HPDE6-E6E7 (cell line): Measurements from ENCODE around the gene RNPC3.
"Not testable (repeated sequence)": the region's sequence is repeated elsewhere in the genome, so short reads cannot be mapped to it uniquely, and the experiment has no call there.

Experiments used
- DNase-seq: peaks from one replicate; pipeline ENCODE4 v3.0.0; 2011; ENCODE audit warnings: missing footprints; ENCODE audit errors: extremely low spot score

RNPC3 gene

GRCh38 chr1:103560427-103560826, 34.9 kb downstream of the RNPC3 start:
- DNase-seq, result no peak

GRCh38 chr1:103561124-103561523, 35.6 kb downstream of the RNPC3 start:
- DNase-seq, result not testable (repeated sequence)

- DNase-seq, result no peak
These were observed 36.3 kb downstream of the RNPC3 start for GRCh38 chr1:103561643-103562395.

- DNase-seq, result no peak
These were observed 37.6 kb downstream of the RNPC3 start for GRCh38 chr1:103563056-103563455.

- DNase-seq, result no peak
These were observed 44.0 kb downstream of the RNPC3 start for GRCh38 chr1:103569493-103569892.

GRCh38 chr1:103571289-103571688, 45.8 kb downstream of the RNPC3 start, which contains the start of gene AMY2B:
Gene AMY2B, plus strand, starts transcription at chr1:103571589. Its CDS starts 14 bp downstream, at chr1:103571603.
- DNase-seq, result not testable (repeated sequence)

- no peak for DNase-seq
These were observed 50.6 kb downstream of the RNPC3 start for GRCh38 chr1:103576065-103576464.

- DNase-seq, result not testable (repeated sequence)
These were observed 51.3 kb downstream of the RNPC3 start for GRCh38 chr1:103576784-103577183.

- DNase-seq, result no peak
These were observed 57.0 kb downstream of the RNPC3 start for GRCh38 chr1:103582464-103582863.

- DNase-seq, result no peak
These were observed 58.4 kb downstream of the RNPC3 start for GRCh38 chr1:103583887-103584286.

- no peak for DNase-seq
These were observed 59.0 kb downstream of the RNPC3 start for GRCh38 chr1:103584537-103584936.

- DNase-seq, result not testable (repeated sequence)
These were observed 77.2 kb downstream of the RNPC3 start for GRCh38 chr1:103602740-103603139.
